Measurements from ENCODE around the gene HENMT1. TPM values are rescaled to one million over a fixed set of nuclear protein-coding genes. Genes with fewer than 3 reads are reported as not detected.

Gene HENMT1
- total RNA-seq, 3 donors from 2014 or later: 5.9 to 8.9 (median 7.8) TPM

DNA sequence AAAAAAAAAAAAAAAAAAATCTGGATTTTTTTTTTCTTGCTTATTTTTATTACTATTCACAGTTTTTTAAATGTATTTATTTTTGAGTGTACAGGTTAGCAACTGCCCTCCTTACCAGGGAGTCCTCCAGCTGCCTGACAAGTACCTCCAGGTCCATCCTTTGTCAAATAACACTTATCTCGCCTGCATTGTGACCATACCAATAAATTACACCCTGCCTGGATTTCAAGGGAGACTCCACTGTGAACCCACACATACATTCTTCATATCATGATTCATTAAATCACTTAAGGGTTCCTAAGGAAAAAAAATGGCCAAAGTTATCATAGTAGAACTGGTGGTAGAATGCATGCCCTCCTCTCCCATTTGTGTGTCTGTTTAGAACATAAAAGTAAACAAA lies 62.6 kb downstream of the HENMT1 start:
- H3K4me1 ChIP-seq (ENCODE audit: low read depth): peaks cover 7% of the 10 kb centered on the region
- no peaks in the 10 kb centered on the region for H3K36me3 ChIP-seq (ENCODE audit: low read depth)
- H3K9me3 ChIP-seq: no peaks in the 10 kb centered on the region
- TF ChIP-seq, protein P1, sequence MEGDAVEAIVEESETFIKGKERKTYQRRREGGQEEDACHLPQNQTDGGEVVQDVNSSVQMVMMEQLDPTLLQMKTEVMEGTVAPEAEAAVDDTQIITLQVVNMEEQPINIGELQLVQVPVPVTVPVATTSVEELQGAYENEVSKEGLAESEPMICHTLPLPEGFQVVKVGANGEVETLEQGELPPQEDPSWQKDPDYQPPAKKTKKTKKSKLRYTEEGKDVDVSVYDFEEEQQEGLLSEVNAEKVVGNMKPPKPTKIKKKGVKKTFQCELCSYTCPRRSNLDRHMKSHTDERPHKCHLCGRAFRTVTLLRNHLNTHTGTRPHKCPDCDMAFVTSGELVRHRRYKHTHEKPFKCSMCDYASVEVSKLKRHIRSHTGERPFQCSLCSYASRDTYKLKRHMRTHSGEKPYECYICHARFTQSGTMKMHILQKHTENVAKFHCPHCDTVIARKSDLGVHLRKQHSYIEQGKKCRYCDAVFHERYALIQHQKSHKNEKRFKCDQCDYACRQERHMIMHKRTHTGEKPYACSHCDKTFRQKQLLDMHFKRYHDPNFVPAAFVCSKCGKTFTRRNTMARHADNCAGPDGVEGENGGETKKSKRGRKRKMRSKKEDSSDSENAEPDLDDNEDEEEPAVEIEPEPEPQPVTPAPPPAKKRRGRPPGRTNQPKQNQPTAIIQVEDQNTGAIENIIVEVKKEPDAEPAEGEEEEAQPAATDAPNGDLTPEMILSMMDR (IDR thresholded peaks at IDR 0.05): no peak
- ATAC-seq (peak; percentile 62), DNase-seq (no peak)
- H3K4me3 ChIP-seq: no peak overlapping the region
- intact Hi-C loops (cut with DNase I, micrococcal nuclease): no loop called here

Other genes with a start within 250 kb of the HENMT1 start
- gene NBPF6, start 210.8 kb downstream of the HENMT1 start, total RNA-seq: not detected
- gene EEIG2, start 101.0 kb downstream of the HENMT1 start, total RNA-seq: 10 to 100 TPM; 21.4 to 32.7 (median 29.5) TPM
- gene PRPF38B, start 31.2 kb upstream of the HENMT1 start, total RNA-seq: 10 to 100 TPM; 32.8 to 38.3 (median 38.2) TPM
- not detected for gene FNDC7, start 51.8 kb upstream of the HENMT1 start, total RNA-seq
- 10 to 100 TPM; 50.8 to 71.4 (median 66.1) TPM for gene STXBP3, start 85.6 kb upstream of the HENMT1 start, total RNA-seq
- gene AKNAD1, start 196.0 kb upstream of the HENMT1 start, total RNA-seq: under 1 TPM in 1 of 3 donors, not detected in 2; 0.60 TPM
- 10 to 100 TPM; 20.9 to 56.6 (median 25.9) TPM for gene GPSM2, start 215.9 kb upstream of the HENMT1 start, total RNA-seq